Stimulated activated CD4-positive, alpha-beta T cell treated with anti-CD3 and anti-CD28 coated beads, Interleukin-1b, Interleukin-23, amount 100 ng/mL, for 1 hour (primary cell): Measurements from ENCODE around the gene RHCG.

Experiments
- DNase-seq, 2 donors: peaks; one replicate each; pipeline ENCODE4 v3.0.0-alpha.2; 2020; ENCODE audit warnings: low read depth in 2 of 2

The RHCG gene

DNA sequence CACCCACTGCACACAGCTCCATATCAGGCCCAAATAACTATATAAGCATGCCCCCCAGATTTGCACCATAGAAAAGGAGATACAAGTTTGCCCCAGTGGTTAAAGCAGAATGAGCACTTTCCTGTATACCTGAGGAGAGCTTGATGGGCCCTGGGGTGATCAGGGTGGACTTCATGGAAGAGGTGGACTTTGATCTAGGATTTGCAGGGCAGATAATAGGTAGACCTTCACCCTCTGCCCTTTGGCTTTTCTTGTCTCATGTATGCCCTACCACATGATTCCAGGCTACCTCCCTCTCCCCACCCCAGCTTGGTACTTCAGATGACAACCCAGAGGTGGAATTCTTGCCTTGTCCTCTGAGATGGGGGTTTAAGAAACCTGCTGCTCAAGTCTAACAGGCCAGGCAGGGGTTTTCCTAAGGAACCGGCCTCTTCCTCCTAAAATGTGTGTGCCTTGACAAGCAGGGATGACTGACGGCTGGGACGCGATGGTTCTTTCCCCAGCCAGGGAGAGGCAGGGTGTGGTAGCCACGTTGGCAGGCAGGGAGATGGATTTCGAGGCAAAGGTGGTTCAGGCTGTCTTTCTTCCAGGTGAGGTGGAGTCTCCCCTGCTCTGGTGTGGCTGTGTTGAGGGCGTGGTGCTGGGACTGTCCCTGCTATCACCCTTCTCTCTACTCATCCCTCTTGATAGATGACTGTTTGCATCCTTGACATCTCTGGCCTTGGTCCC, 6.6 kb upstream of the RHCG start:
- DNase-seq = no peak

DNA sequence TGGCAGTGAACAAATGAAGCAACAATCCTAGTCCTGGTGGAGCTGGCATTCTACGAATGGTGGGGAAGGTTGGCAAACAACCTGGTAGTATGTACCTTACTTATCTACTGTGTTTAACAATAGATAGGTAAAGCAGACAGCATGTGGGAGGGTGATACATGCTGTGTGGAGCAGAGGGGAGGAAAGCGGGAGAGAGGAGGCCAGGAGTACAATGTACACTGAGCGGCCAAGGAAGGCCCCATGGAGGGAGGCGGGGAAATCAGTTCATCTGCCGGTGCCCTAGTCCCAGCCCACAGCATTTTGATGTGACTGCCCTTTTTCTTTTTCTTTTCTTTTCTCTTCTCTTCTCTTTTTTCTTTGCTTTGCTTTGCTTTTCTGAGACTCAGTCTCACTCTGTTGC, 5.3 kb upstream of the RHCG start:
- no peak for DNase-seq

DNA sequence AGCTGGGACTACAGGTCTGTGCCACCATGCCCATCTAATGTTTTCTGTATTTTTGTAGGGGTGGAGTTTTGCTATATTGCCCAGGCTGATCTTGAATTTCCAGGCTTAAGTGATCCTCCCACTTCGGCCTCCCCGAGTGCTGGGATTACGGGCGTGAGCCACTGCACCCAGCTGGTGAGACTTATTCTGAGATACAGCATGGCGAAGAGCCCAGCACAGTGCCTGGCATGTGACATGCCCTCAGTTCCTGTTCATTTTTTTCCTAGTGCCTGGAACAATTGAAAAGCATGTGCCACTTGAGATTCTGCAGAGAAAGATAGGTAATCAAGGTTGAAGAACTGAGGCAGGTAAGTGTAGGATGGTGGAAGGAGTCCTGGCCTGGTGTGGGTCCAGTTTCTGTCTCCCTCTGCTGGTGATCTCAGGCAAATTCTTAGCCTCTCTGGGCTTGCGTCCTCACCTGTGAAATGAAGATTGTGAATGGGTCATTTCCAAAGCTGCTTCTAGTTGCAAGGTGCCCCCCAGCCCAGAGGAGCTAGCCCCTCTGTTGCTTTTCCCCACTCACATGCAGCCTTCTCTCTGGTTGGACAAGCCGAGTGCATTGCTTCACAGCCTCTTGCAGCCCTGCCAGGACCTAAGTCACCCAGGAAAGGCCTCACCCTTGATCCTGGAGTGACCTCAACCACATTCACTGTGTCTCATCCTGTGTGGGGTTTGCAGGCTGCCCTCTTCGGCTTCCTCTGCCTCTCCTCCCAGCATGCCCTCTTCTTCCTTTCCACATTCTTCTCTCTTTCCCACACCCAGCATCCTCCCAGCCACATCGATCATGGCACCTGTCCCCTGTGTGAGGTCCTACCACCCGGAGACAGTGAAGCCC, 4.3 kb upstream of the RHCG start:
- DNase-seq = no peak

DNA sequence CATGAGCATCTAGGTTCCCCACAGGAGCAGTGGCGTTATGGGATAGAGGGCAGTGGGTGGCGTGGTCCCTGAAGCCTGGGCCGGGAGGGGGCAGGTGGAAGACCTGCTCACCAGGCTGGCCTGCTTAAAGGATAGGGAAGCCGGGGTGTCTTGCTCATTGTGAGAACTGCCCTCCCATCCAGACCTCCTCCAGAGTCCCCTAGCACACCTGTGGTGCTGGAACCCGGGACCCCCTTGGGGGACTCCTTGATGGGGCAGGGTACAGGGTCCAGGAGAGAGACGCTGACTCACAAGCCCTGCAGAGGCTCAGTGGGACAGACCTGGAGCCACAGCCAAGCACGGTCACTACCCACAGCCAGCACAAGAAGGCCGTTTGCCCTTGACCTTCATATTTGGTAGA, 2.8 kb upstream of the RHCG start:
- DNase-seq = no peak

DNA sequence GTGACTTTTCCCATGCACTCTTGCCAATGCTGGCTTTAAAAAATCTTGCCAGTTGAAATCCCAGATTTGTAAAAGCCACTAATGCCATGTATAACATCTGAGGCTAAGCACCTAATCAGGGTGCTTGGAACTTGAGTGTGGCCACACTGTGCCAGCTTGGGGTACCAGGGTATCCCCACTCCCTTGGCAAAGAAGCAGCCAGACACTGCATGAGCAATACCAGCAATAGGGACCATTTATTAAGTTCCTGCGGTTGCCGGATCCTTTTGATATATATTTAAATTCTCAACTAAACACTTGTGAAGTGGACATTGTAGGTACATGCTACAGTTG, 2.2 kb upstream of the RHCG start:
- DNase-seq = no peak

DNA sequence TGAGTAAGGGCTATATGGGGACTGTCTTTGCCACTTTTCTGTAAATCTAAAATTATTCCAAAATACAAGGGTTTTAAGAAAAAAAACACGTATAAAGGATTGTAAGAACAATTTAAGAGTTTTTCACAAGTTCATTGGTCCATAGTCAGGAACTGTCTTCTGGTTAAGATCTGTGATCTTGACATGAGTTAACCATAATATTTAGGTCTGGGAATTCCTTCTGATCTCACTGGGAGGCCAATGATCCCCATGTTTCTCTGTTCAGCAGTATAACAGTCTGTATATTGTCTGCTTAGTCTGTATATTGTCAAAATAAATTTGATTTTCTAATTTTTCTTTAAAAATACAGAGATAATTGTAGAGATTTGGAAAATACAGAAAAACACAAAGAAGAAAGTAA, 848 bp upstream of the RHCG start:
- DNase-seq = no peak

DNA sequence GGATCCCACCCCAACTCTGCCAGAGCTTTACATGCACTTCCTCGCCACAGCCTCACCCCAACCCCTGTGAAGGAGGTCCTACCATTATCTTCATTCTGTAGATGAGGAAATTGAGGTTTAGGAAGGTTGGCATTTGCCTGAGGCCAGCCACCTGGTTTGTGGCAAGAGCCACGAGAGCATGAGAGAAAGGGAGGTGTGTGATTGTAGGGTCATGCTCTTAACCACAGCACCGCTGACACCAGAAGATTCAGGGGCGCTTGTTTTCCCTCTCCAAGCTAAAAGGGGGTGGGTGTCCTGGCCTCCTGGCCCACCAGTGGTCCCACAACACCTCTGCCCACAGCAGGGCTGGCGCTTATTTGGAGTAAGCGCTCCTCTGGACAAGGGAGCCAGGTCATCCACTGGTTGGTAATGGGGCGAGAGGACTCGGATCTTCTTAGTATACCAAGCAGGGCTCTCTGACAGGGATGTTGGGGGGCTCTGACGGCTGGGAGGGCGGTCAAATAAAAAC, 691 bp downstream of the RHCG start:
- DNase-seq = no peak

DNA sequence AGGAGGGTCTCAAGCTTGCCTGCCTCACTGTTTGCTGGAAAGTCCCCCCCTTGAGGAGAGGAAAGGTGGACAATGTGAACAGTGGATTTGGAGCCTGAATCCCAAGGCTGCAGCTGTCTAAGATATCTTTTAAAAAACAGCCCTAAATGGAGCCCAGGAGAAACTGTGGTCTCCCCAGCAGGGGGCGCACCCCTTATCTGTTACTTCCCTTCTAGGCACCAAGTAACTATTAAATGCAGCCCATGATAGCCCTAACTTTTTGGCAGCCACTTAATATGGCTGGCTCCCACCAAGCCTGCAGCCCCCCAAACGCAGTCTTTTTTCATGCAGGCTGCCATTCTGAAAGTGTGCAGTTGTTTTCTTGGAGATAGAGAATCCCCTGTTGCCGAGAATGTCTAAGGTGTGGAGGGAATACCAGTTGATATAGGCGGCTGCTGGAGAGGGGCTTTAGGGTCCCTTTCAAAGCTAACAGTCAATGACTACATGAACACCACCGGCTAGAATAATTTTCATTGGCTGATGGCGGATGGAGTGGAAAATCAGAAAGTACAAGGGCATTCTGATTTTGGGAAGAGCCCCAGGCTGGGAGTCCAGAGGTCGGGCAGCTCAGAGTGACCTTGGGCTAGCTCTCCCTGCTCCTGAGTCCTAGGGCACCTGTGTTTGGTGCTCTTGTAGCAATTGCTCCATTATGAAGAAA, 1.3 kb downstream of the RHCG start:
- DNase-seq = no peak

DNA sequence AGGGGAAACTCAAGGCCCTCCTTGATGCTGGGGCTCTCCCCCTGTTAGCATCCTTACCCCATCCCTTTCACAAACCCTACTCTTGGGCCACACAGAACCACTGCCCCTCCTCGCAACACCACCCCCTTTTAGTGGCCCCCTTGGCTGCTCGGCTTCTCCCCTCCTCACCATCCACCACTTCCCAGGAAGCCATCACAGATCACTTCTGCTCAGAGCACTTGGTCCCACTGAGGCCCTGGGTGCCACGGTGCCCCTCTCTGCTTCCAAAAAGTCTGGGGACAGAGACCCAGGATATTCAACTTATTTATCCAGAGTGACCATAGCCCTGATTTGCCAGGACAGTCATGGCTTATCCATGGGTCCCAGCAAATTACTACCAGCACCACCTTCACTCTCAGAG, 2.4 kb downstream of the RHCG start:
- no peak for DNase-seq

DNA sequence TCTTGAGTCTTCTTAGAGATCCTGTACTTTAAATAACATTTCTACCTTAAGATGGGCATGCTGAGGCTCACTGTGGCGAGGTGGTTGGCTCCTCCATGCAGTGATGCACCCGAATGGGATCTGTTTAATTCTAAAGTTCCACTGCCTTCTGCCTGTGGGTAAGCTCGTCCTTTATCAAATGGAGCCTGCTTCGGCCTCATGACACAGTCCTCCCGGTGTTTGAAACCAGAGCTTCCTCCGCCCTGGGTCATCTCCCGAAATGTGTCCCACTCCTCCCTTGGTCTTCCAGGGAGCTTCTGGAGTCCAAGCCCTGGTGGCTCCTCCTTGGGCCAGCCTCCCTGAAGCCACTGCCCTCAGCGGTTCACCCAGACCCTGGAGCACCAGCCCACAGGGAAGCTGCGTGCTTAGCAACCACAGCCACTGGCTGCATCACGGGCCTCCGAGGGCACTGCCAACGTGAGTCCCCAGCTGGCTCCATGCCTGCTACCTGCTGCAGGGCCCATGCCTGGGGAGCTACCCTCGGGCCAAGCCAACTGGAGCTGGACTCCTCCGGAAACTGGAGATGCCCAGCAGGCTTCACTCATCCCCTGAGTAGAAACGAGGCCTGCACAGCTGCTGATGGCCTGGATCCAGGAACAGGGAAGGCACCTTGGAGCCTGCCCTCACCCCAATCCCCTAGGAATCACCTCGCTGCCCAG, 3.3 kb downstream of the RHCG start:
- DNase-seq = no peak

DNA sequence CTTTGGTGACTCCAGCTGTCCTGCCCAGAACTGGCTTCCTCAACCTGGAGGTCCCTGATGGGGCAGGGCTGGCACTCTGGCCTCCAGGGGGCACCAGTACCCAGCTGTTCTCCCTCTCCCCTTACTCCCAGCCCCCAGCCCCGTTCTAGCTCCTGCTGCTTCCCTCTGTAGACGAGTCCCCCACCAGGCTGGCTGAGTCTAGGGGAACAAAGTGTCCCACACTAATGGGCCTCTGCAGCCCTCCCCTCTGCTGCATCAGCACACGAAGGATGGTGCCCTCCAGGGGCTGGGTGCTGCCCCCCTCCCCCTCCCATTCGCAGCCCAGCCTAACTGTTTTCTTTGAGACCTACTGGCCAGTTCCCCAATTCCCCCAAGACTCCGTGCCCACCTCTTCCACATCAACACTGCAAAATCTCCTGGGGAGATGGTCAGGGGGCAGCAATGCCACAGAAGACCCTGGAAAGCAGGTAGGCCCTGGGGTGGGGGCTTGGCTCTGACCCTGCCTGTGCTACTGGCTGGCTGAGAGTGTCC, 4.2 kb downstream of the RHCG start:
- DNase-seq = no peak

DNA sequence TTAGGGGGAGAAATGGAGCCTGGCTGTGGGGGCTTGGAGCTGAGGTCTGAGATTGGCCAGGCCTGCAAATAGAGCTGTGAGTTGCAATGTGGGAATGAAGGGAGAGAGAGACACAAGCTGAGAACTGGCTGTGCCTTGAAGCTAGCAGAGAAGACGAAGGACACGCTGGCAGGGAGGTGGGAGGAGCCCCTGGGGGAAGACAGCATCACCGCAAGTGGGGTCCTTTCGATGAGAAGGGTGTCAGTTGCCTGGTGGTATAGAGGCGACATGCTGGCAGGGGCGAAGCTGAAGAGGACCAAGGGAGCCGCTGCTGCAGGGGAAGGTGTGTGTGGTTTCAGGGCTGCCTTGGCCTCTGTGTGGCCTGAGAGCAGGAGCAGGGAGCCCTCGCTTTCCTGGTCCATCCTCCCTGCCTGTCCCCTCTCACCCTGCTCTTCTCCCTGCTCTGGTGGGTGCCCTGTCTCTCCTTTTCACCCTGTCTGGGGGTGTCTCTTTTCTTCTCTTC, 5.5 kb downstream of the RHCG start:
- DNase-seq = no peak

DNA sequence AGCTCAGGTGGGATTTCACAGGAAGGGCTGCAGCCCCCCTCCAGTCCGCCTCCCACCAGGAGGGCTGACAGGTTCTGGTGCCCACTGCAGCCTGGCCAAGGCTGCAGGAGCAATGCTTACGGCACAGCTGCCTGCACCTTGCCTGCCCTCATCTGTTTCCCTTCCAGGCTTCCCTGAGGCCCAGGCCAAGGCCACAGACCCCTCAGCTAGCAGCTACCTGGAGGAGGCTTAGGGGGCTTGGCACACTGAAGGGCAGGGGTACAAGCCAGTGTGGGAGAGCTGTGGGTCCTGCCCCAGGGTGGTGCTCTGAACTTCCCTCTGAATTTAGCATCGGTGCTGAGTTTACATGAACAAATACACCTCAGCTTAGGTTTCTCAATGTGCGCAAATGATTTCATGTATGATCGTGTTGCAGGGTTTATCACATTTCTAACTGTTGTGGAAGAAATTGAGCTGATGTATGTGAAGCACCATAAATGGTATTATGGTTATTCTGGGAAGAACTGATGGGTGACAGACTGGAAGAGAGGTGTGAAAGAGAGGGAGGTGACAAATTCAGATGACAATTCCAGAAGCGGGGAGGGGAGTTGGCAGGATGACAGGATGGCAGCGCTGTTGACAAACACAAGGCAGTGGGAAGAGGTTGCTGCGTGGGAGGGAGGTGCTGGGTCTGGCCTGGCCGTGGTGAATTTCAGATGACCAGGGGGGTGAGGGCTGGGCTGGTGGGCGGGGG, 6.1 kb downstream of the RHCG start:
- no peak for DNase-seq

DNA sequence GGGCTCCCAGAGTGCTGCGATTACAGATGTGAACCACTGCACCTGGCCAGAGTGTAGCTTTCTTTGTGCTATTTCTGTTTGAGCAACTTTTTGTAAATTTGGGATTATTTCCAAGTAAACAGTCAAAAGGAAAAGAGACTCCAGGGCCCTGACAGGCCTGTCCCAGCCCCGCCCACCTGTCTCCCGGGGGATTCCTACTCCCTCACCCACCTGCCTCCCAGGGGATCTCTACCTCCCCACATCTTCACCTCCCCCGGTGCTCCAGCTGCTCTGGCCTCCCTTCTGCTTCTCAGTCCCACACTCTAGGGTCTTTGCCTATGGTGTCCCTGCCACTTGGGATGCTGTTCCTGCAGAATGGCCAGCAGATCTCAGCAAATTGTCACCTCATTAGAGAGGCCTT, 7.0 kb downstream of the RHCG start:
- DNase-seq = no peak

DNA sequence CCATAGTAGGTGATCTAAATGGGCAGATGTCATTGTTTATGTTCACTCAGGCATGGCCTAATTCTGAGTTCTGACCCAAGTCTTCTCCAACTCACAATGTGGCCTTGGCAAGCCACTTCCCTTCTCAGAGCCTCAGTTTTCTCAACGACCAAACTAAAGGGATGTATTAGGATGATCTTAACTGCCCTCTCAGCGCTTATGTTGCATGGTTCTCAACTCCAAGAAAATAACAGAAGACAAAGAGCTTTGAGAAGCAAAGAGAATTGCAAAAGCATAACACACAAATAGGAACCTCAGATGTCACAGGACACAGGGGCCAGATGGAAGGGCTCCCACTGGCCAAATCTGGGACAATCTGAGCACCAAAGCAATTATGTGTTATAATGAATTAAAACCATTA, 8.6 kb downstream of the RHCG start:
- DNase-seq = no peak

DNA sequence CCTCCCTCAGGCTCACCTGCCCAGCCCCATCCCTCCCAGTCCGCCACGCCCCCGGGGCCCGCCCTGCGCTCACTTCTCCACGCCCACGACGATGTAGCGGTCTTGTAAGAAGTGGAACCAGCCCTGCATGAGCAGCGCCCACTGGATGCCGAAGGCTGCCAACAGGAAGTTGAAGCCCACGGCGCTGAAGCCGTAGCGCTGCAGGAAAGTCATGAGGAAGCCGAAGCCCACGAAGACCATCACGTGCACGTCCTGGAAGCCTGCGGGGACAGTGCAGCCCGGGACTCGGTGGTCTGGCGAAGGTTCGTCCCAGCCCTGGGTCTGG, 9.7 kb downstream of the RHCG start:
- no peak for DNase-seq

DNA sequence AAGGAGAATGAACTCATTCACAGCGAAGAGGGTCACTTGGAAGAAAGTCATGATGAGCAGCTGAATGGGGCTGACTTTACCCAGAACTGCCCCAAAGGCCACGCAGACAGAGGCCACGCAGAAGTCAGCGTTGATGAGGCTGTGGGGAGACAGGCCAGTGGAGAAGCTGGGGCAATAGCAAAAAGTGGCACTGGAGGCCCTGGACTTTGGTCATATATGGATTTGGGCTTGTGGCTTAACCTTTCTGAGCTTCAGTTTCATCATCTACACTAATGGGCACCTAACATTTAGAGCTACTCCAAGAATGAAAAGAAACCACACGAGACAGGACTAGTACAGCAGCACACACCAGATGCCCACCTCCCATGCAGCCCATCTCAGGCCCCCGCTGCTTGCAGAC, 13.3 kb downstream of the RHCG start:
- DNase-seq = no peak

DNA sequence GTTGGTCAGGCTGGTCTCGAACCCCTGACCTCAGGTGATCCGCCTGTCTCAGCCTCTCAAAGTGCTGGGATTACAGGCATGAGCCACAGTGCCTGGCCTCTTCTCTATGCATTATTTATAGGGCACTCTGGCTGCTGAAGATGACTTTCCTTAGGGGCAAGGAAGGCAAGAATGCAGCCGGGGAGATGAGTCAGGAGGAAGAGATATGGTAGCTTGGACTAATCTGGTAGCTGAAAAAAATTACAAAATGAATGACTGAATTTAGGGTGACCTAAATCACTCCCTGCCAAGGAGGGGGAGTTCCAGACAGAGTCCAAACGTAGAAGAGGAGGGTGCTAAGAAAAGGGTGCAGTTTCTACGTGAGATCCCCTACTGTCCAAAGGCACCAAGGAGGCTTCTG, 14.2 kb downstream of the RHCG start:
- no peak for DNase-seq

DNA sequence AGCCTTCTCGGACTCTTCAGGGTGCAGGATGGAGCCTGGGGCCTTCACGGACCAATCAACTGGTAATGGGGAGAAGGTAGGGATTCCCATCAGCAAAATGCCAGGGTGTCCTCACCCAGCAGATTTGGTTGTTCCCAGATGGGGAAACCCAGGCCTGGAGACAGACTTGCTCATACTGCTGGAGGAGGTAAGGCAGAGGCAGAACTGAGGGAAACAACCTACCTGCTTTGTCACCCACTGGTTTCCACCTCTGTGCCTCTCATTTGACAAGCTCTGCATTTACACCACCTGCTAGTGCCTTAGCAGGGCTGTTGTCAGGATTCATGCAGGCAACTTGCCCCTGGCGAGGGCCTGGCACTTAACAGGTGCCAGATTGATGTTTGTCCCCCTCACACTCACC, 15.9 kb downstream of the RHCG start:
- no peak for DNase-seq

DNA sequence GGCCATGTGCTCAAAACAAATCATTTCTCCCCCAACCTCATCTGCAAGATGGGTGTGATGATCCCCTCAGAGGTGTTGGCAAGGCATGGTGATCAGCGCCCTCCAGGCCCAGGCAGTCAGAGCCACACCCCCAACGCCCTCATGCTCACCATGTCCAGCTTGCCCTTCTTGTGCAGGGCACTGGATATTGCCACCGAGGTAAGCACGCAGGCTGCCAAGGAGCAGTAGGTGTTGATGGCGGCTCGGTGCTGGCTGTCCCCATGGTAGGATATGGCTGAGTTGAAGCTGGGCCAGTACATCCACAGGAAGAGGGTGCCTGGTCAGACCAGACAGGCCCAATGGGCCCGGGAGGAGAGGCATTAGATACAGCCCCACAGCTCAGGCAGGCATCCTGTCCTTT, 17.2 kb downstream of the RHCG start:
- DNase-seq = no peak
